PFSK-1 (cell line): ENCODE measurements around the gene PRSS57.

ENCODE experiments used
- FOXP2 ChIP-seq: optimal IDR thresholded peaks from 2 replicates; pipeline ENCODE3; 2011; ENCODE audit warnings: borderline replicate concordance, control low read depth, inconsistent platforms; ENCODE audit not compliant: insufficient read depth; ENCODE audit errors: extremely low read length, extremely low read depth
- POLR2AphosphoS5 ChIP-seq: IDR thresholded peaks from 2 replicates; pipeline ENCODE4 v1.6.1; 2012; ENCODE audit warnings: low read depth, mild to moderate bottlenecking, control low read depth, low read length, moderate library complexity
- SIN3A ChIP-seq: IDR thresholded peaks from 2 replicates; pipeline ENCODE4 v1.6.1; 2012; ENCODE audit warnings: mild to moderate bottlenecking, low read length, moderate library complexity, borderline replicate concordance; ENCODE audit not compliant: insufficient read depth
- TAF1 ChIP-seq: IDR thresholded peaks from 2 replicates; pipeline ENCODE4 v1.6.1; 2012; ENCODE audit warnings: low read length, control low read depth, borderline replicate concordance; ENCODE audit not compliant: insufficient read depth
- TF ChIP-seq, protein P1 (sequence below), 2 experiments: IDR thresholded peaks; 2 replicates each; pipeline versions ENCODE4 v1.6.1 to v1.8.0; 2011 to 2012; ENCODE audit warnings: low read depth in 2 of 2, low read length in 2 of 2, control low read depth in 1 of 2, inconsistent platforms in 1 of 2, mild to moderate bottlenecking in 1 of 2, moderate library complexity in 1 of 2; ENCODE audit not compliant: insufficient read depth in 1 of 2

Gene PRSS57

DNA sequence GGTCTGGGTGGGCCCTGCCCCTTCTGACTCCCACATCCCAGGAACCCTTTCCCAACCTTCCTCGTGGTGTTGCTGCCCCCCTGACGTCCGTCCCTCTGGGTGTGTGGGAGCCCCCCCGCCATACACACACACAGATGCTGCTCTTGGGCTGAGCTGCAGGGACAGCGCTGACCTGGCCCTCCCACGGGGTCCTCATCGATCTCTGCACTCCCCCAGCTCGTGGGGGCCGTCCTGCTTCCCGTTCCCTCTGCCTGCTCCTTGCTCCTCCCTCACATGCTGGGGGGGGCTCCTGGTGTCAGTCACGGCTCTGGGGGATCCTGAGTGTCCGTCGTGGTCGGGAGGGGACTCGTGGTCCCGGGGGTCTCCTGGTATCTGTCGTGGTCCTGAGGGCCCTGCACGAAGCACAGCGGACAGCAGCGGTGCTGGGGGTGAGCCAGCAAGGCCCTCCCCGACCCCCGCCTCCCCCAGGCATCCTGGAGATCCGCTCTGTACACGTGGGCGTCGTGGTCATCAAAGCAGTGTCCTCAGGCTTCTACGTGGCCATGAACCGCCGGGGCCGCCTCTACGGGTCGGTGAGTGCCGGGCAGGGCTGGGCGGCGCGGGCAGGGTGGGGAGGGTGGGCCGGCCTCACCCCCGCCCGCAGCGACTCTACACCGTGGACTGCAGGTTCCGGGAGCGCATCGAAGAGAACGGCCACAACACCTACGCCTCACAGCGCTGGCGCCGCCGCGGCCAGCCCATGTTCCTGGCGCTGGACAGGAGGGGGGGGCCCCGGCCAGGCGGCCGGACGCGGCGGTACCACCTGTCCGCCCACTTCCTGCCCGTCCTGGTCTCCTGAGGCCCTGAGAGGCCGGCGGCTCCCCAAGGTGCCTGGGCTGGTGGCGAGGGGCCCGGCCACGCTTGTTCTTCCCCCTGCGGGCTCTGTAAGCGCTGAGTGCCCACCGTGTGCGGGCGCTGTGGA lies 52.2 kb downstream of the PRSS57 start:
- TF ChIP-seq FOXP2 = no peak
- no peak for TF ChIP-seq SIN3A
- TF ChIP-seq, protein P1, sequence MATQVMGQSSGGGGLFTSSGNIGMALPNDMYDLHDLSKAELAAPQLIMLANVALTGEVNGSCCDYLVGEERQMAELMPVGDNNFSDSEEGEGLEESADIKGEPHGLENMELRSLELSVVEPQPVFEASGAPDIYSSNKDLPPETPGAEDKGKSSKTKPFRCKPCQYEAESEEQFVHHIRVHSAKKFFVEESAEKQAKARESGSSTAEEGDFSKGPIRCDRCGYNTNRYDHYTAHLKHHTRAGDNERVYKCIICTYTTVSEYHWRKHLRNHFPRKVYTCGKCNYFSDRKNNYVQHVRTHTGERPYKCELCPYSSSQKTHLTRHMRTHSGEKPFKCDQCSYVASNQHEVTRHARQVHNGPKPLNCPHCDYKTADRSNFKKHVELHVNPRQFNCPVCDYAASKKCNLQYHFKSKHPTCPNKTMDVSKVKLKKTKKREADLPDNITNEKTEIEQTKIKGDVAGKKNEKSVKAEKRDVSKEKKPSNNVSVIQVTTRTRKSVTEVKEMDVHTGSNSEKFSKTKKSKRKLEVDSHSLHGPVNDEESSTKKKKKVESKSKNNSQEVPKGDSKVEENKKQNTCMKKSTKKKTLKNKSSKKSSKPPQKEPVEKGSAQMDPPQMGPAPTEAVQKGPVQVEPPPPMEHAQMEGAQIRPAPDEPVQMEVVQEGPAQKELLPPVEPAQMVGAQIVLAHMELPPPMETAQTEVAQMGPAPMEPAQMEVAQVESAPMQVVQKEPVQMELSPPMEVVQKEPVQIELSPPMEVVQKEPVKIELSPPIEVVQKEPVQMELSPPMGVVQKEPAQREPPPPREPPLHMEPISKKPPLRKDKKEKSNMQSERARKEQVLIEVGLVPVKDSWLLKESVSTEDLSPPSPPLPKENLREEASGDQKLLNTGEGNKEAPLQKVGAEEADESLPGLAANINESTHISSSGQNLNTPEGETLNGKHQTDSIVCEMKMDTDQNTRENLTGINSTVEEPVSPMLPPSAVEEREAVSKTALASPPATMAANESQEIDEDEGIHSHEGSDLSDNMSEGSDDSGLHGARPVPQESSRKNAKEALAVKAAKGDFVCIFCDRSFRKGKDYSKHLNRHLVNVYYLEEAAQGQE (IDR thresholded peaks at IDR 0.05; ENCODE audit: insufficient read depth in 1 of 2, low read depth in 2 of 2, low read length in 2 of 2) = no peak
- TF ChIP-seq TAF1 = no peak
- no peak for TF ChIP-seq POLR2AphosphoS5

DNA sequence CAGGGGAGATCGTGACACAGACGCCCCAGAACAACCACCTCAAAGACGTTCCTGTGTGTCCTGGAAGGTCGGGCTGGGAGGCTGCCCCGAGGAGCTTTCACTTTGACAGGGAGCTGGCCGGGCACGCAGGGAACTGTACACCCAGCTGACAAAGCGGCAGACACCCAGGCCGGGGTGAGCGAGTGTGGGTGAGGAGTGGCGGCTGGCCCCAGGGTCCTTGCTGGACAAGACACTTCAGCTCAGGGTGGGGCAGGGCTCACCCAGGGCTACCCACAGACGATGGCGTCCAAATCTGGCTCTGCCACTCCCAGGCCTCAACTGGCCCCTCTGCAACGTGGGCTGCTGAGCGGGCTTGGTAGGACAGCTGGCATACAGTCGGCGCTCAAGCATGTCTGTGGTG lies 53.5 kb downstream of the PRSS57 start:
- TF ChIP-seq TAF1 (no peak), FOXP2 (no peak), POLR2AphosphoS5 (no peak), SIN3A (no peak)
- TF ChIP-seq, protein P1 (IDR thresholded peaks at IDR 0.05; ENCODE audit: insufficient read depth in 1 of 2, low read depth in 2 of 2, low read length in 2 of 2) = no peak

GRCh38 chr19:640606-641189 lies 54.6 kb downstream of the PRSS57 start:
- no peak for TF ChIP-seq FOXP2

GRCh38 chr19:640161-640558 lies 55.1 kb downstream of the PRSS57 start:
- TF ChIP-seq SIN3A (no peak), FOXP2 (no peak), TAF1 (no peak), POLR2AphosphoS5 (no peak)
- TF ChIP-seq, protein P1 (IDR thresholded peaks at IDR 0.05; ENCODE audit: insufficient read depth in 1 of 2, low read depth in 2 of 2, low read length in 2 of 2) = no peak

GRCh38 chr19:639253-640160 lies 55.7 kb downstream of the PRSS57 start, which contains the start of gene FGF22:
FGF22 (plus strand) TSS chr19:639879; CDS start chr19:639926, 47 bp downstream.
- TF ChIP-seq, protein P1 (IDR thresholded peaks at IDR 0.05; ENCODE audit: insufficient read depth in 1 of 2, low read depth in 2 of 2, low read length in 2 of 2) = no peak
- TF ChIP-seq TAF1 (no peak), FOXP2 (no peak), SIN3A (no peak), POLR2AphosphoS5 (no peak)
